Keratinocyte (primary cell): ENCODE results near the gene DPP7. TPM values are rescaled to one million over a fixed set of nuclear protein-coding genes. Genes with fewer than 3 reads are reported as not detected.

Source experiments
- DNase-seq: peaks from one replicate; pipeline ENCODE4 v3.0.0-alpha.2; 2011; ENCODE audit warnings: low read depth, missing footprints, low spot score
- FAIRE-seq: peaks from 2 replicates; lab custom pipeline; 2011; peaks lifted over from hg19 to GRCh38; lab: Jason Lieb, UNC
- H2AFZ ChIP-seq: 2 replicates; pipeline ENCODE4 v1.6.0; 2012; ENCODE audit warnings: low read length, control low read depth, inconsistent platforms; ENCODE audit not compliant: control insufficient read depth
- H3K27ac ChIP-seq: 2 replicates; pipeline ENCODE4 v1.5.1; 2011; ENCODE audit warnings: low read length; ENCODE audit not compliant: control insufficient read depth, insufficient read depth
- H3K27me3 ChIP-seq: 3 replicates; pipeline ENCODE4 v1.6.0; 2011; ENCODE audit warnings: low read length; ENCODE audit not compliant: control insufficient read depth, insufficient read depth; ENCODE audit errors: extremely low read depth
- H3K36me3 ChIP-seq, 2 experiments: 2 replicates in 1 of 2; 3 replicates in 1 of 2; pipeline ENCODE4 v1.5.1; 2011; ENCODE audit warnings: low read length in 2 of 2, mild to moderate bottlenecking in 1 of 2; ENCODE audit not compliant: control insufficient read depth in 2 of 2, insufficient read depth in 2 of 2; ENCODE audit errors: extremely low read depth in 1 of 2
- H3K4me1 ChIP-seq: 3 replicates; pipeline ENCODE4 v1.5.1; 2011; ENCODE audit warnings: low read length; ENCODE audit not compliant: control insufficient read depth, insufficient read depth; ENCODE audit errors: extremely low read depth
- H3K4me2 ChIP-seq: 3 replicates; pipeline ENCODE4 v1.6.0; 2011; ENCODE audit warnings: low read depth, low read length; ENCODE audit not compliant: control insufficient read depth, insufficient read depth; ENCODE audit errors: extremely low read depth
- H3K4me3 ChIP-seq, 3 experiments: fragments of 200-600 bp in 1 of 3; sonication (generic) in 1 of 3; 2 replicates in 2 of 3; 3 replicates in 1 of 3; pipeline ENCODE4 v1.5.1; 2011 to 2016; ENCODE audit warnings: low read length in 3 of 3, mild to moderate bottlenecking in 3 of 3, control low read depth in 2 of 3, inconsistent platforms in 1 of 3, low read depth in 1 of 3, mixed read lengths in 1 of 3, mixed run types in 1 of 3, moderate library complexity in 1 of 3; ENCODE audit not compliant: control insufficient read depth in 2 of 3, insufficient read depth in 2 of 3; ENCODE audit errors: extremely low read depth in 1 of 3
- H3K79me2 ChIP-seq: 2 replicates; pipeline ENCODE4 v1.6.0; 2012; ENCODE audit warnings: low read length; ENCODE audit not compliant: control insufficient read depth, insufficient read depth
- H3K9ac ChIP-seq: 3 replicates; pipeline ENCODE4 v1.6.0; 2011; ENCODE audit warnings: low read length; ENCODE audit not compliant: control insufficient read depth, insufficient read depth; ENCODE audit errors: extremely low read depth
- H3K9me1 ChIP-seq: 3 replicates; pipeline ENCODE4 v1.6.0; 2011; ENCODE audit warnings: low read length; ENCODE audit not compliant: control insufficient read depth, insufficient read depth; ENCODE audit errors: extremely low read depth
- H3K9me3 ChIP-seq: 2 replicates; pipeline ENCODE4 v1.5.1; 2012; ENCODE audit warnings: low read depth, low read length; ENCODE audit not compliant: control insufficient read depth
- H4K20me1 ChIP-seq: 3 replicates; pipeline ENCODE4 v1.6.0; 2011; ENCODE audit warnings: low read length; ENCODE audit not compliant: control insufficient read depth, insufficient read depth; ENCODE audit errors: extremely low read depth
- CTCF ChIP-seq, 3 experiments: IDR thresholded peaks in 1 of 3; conservative IDR thresholded peaks in 1 of 3; optimal IDR thresholded peaks in 1 of 3; 2 replicates in 2 of 3; 3 replicates in 1 of 3; pipeline versions ENCODE3 to v1.5.1; 2011; ENCODE audit warnings: low read length in 3 of 3, mild to moderate bottlenecking in 3 of 3, moderate library complexity in 2 of 3, control low read depth in 1 of 3, inconsistent platforms in 1 of 3; ENCODE audit not compliant: insufficient read depth in 2 of 3; ENCODE audit errors: extremely low read depth in 1 of 3
- EZH2 ChIP-seq: IDR thresholded peaks from one replicate; pipeline ENCODE4 v1.6.1; 2012; ENCODE audit warnings: inconsistent platforms, mild to moderate bottlenecking, low read length, moderate library complexity
- dilution Hi-C: fragments of 300-500 bp; cut with MboI; formaldehyde crosslinking; loops from one replicate; pipeline ENCODE4 v1.7.0; 2020; ENCODE audit warnings: low sequenced_read_pairs; ENCODE audit not compliant: extremely low pct_ligation_motif_present
- polyA plus RNA-seq, 5 experiments: library from polyadenylated mRNA; depleted of rRNA in 3 of 5; stranded (reverse) in 3 of 5; stranded (forward) in 1 of 5; unstranded in 1 of 5; fragments of >200 nt; gene quantifications; 1 replicate in 1 of 5; 2 replicates in 3 of 5; 3 replicates in 1 of 5; pipeline versions ENCODE4 v1.2.1 to v1.2.3, GENCODE V29; 2011 to 2012; ENCODE audit warnings: missing spikeins in 2 of 5, low read depth in 1 of 5, low replicate concordance in 1 of 5

The DPP7 gene
- polyA plus RNA-seq, 1 donor (not counting 4 experiments of a cell fraction or from before 2014, with no cell fraction given): 35.3 TPM

GRCh38 chr9:137106662-137107250 lies 7.8 kb downstream of the DPP7 start:
- DNase-seq (no peak), FAIRE-seq (no peak)
- no peak overlapping the region for H3K27ac ChIP-seq
- H3K36me3 ChIP-seq: peaks cover 25% of the 10 kb centered on the region in 2 experiments
- no peak overlapping the region for H3K9ac ChIP-seq
- no peaks in the 10 kb centered on the region for H4K20me1 ChIP-seq
- H3K4me3 ChIP-seq: no peak overlapping the region
- no peak overlapping the region for H2AFZ ChIP-seq
- TF ChIP-seq EZH2 (no peak), CTCF (optimal IDR thresholded peaks at IDR 0.05 in 1 of 3, IDR thresholded peaks at IDR 0.05 in 1 of 3, conservative IDR thresholded peaks at IDR 0.05 in 1 of 3; ENCODE audit: extremely low read depth in 1 of 3, insufficient read depth in 2 of 3, low read length in 3 of 3) (no peak)
- peaks cover 4% of the 10 kb centered on the region for H3K79me2 ChIP-seq
- no peak overlapping the region for H3K4me2 ChIP-seq
- no peaks in the 10 kb centered on the region for H3K9me1 ChIP-seq
- no peaks in the 10 kb centered on the region for H3K4me1 ChIP-seq
- dilution Hi-C loops: no loop called here
- H3K9me3 ChIP-seq: peaks cover 17% of the 10 kb centered on the region
- no peaks in the 10 kb centered on the region for H3K27me3 ChIP-seq

GRCh38 chr9:137105814-137106661 lies 8.5 kb downstream of the DPP7 start:
- DNase-seq: no peak
- dilution Hi-C loops: no loop called here
- Histone ChIP-seq H3K4me1 (no peaks in the 10 kb centered on the region), H3K79me2 (peaks cover 4% of the 10 kb centered on the region), H3K4me3 (no peak overlapping the region), H3K9me3 (peaks cover 17% of the 10 kb centered on the region), H2AFZ (no peak overlapping the region), H3K4me2 (no peak overlapping the region), H3K27me3 (no peaks in the 10 kb centered on the region), H3K9me1 (no peaks in the 10 kb centered on the region), H4K20me1 (no peaks in the 10 kb centered on the region), H3K9ac (no peak overlapping the region), H3K36me3 (peaks cover 27 to 33% of the 10 kb centered on the region in 2 experiments), H3K27ac (no peak overlapping the region)
- TF ChIP-seq EZH2: no peak
- no peak for TF ChIP-seq CTCF (optimal IDR thresholded peaks at IDR 0.05 in 1 of 3, IDR thresholded peaks at IDR 0.05 in 1 of 3, conservative IDR thresholded peaks at IDR 0.05 in 1 of 3; ENCODE audit: extremely low read depth in 1 of 3, insufficient read depth in 2 of 3, low read length in 3 of 3)
- no peak for FAIRE-seq
